WTC11 (cell line): ENCODE measurements around the gene CWF19L2. TPM values are rescaled to one million over a fixed set of nuclear protein-coding genes. Genes with fewer than 3 reads are reported as not detected.

Source experiments
- ATAC-seq: fragments of 200-7000 bp; cut with Tn5 transposase; 2 replicates; pipeline ENCODE4 v1.10.0; 2021; ENCODE audit warnings: mild to moderate bottlenecking, moderate library complexity
- CTCF ChIA-PET: fragments of 300-600 bp; sonication (Branson Sonifier 250); formaldehyde crosslinking; loops from one replicate; lab custom pipeline; 2021; ENCODE audit warnings: antibody characterized with exemption; lab: Charles Lee
- POLR2A ChIA-PET: fragments of 350-600 bp; sonication (Branson Sonifier 250); formaldehyde crosslinking; loops from one replicate; lab custom pipeline; 2021; ENCODE audit warnings: antibody characterized with exemption; lab: Charles Lee
- DNase-seq: peaks from one replicate; pipeline ENCODE4 v3.0.0; 2021; ENCODE audit warnings: low spot score
- H3K27ac Mint-ChIP-seq: 2 replicates; pipeline ENCODE4 v1.8.0; 2021; ENCODE audit warnings: mixed read lengths
- H3K27me3 Mint-ChIP-seq: 2 replicates; pipeline ENCODE4 v1.8.0; 2021; ENCODE audit warnings: low read depth, mild to moderate bottlenecking, moderate library complexity, mixed read lengths
- H3K36me3 Mint-ChIP-seq: 2 replicates; pipeline ENCODE4 v1.8.0; 2021; ENCODE audit warnings: mixed read lengths
- H3K4me1 Mint-ChIP-seq: 2 replicates; pipeline ENCODE4 v1.8.0; 2022; ENCODE audit warnings: mixed read lengths
- H3K4me3 Mint-ChIP-seq: 2 replicates; pipeline ENCODE4 v1.8.0; 2021; ENCODE audit warnings: mild to moderate bottlenecking, moderate library complexity, mixed read lengths
- H3K9me3 Mint-ChIP-seq: 2 replicates; pipeline ENCODE4 v1.8.0; 2021; ENCODE audit warnings: mixed read lengths
- ATF6 ChIP-seq: sonication (generic); formaldehyde crosslinking; IDR thresholded peaks from 2 replicates; pipeline ENCODE4 v1.8.1; 2023; ENCODE audit warnings: mild to moderate bottlenecking, missing genetic modification reagents
- E2F1 ChIP-seq: sonication (generic); formaldehyde crosslinking; IDR thresholded peaks from 2 replicates; pipeline ENCODE4 v1.8.0; 2022; ENCODE audit warnings: mild to moderate bottlenecking, missing genetic modification reagents
- E2F4 ChIP-seq: sonication (generic); formaldehyde crosslinking; IDR thresholded peaks from 2 replicates; pipeline ENCODE4 v1.8.1; 2022; ENCODE audit warnings: low read depth, mild to moderate bottlenecking, moderate library complexity, missing genetic modification reagents, borderline replicate concordance
- FOXP1 ChIP-seq: sonication (generic); formaldehyde crosslinking; IDR thresholded peaks from 2 replicates; pipeline ENCODE4 v1.8.0; 2022; ENCODE audit warnings: missing genetic modification reagents, mild to moderate bottlenecking, moderate library complexity, borderline replicate concordance
- HMGXB4 ChIP-seq: sonication (generic); formaldehyde crosslinking; IDR thresholded peaks from 2 replicates; pipeline ENCODE4 v1.8.1; 2023; ENCODE audit warnings: mild to moderate bottlenecking, moderate library complexity, missing genetic modification reagents
- JAZF1 ChIP-seq: fragments of 250-450 bp; sonication (Bioruptor Pico); IDR thresholded peaks from 2 replicates; pipeline ENCODE4 v1.9.0; 2021; ENCODE audit warnings: moderate library complexity, mild to moderate bottlenecking, inconsistent platforms
- MLX ChIP-seq: sonication (generic); formaldehyde crosslinking; IDR thresholded peaks from 2 replicates; pipeline ENCODE4 v1.8.1; 2023; ENCODE audit warnings: mild to moderate bottlenecking, missing genetic modification reagents, moderate library complexity
- MXD4 ChIP-seq: fragments of 250-450 bp; sonication (Bioruptor Pico); IDR thresholded peaks from 2 replicates; pipeline ENCODE4 v1.8.0; 2021; ENCODE audit warnings: mild to moderate bottlenecking, moderate library complexity, borderline replicate concordance
- NFE2L1 ChIP-seq: sonication (generic); formaldehyde crosslinking; IDR thresholded peaks from 2 replicates; pipeline ENCODE4 v1.8.1; 2023; ENCODE audit warnings: missing genetic modification reagents
- NR1H2 ChIP-seq: sonication (generic); formaldehyde crosslinking; IDR thresholded peaks from 2 replicates; pipeline ENCODE4 v1.9.0; 2021; ENCODE audit warnings: mild to moderate bottlenecking, moderate library complexity, missing genetic modification reagents
- NR2C2 ChIP-seq: sonication (generic); formaldehyde crosslinking; IDR thresholded peaks from 2 replicates; pipeline ENCODE4 v1.8.0; 2022; ENCODE audit warnings: mild to moderate bottlenecking, missing genetic modification reagents
- PREB ChIP-seq: sonication (generic); formaldehyde crosslinking; IDR thresholded peaks from 2 replicates; pipeline ENCODE4 v1.8.1; 2022; ENCODE audit warnings: mild to moderate bottlenecking, missing genetic modification reagents, moderate library complexity, borderline replicate concordance
- PRRX2 ChIP-seq: fragments of 250-450 bp; sonication (Bioruptor Pico); IDR thresholded peaks from 2 replicates; pipeline ENCODE4 v1.8.0; 2021; ENCODE audit warnings: mild to moderate bottlenecking
- SMAD4 ChIP-seq: sonication (generic); formaldehyde crosslinking; IDR thresholded peaks from 2 replicates; pipeline ENCODE4 v1.8.0; 2022; ENCODE audit warnings: mild to moderate bottlenecking, missing genetic modification reagents
- SOX15 ChIP-seq: fragments of 250-450 bp; sonication (Bioruptor Pico); IDR thresholded peaks from 2 replicates; pipeline ENCODE4 v1.9.0; 2021; ENCODE audit warnings: mild to moderate bottlenecking
- SP1 ChIP-seq: sonication (generic); formaldehyde crosslinking; conservative IDR thresholded peaks from 2 replicates; pipeline ENCODE4 v1.8.1; 2022; ENCODE audit warnings: missing genetic modification reagents
- TEAD1 ChIP-seq: sonication (generic); formaldehyde crosslinking; IDR thresholded peaks from 2 replicates; pipeline ENCODE4 v1.8.0; 2022; ENCODE audit warnings: mild to moderate bottlenecking, missing genetic modification reagents
- ZNF121 ChIP-seq: sonication (generic); formaldehyde crosslinking; IDR thresholded peaks from 2 replicates; pipeline ENCODE4 v1.8.0; 2023; ENCODE audit warnings: missing genetic modification reagents
- ZNF219 ChIP-seq: sonication (generic); formaldehyde crosslinking; IDR thresholded peaks from 2 replicates; pipeline ENCODE4 v1.8.0; 2023; ENCODE audit warnings: missing genetic modification reagents, mild to moderate bottlenecking, borderline replicate concordance
- ZNF317 ChIP-seq: sonication (generic); formaldehyde crosslinking; IDR thresholded peaks from 2 replicates; pipeline ENCODE4 v1.8.1; 2023; ENCODE audit warnings: low read depth, mild to moderate bottlenecking, moderate library complexity, missing genetic modification reagents, borderline replicate concordance
- ZNF416 ChIP-seq: fragments of 250-450 bp; sonication (Bioruptor Pico); IDR thresholded peaks from 2 replicates; pipeline ENCODE4 v1.9.0; 2021; ENCODE audit warnings: mild to moderate bottlenecking, inconsistent platforms
- ZNF671 ChIP-seq: fragments of 250-450 bp; sonication (Bioruptor Pico); IDR thresholded peaks from 2 replicates; pipeline ENCODE4 v1.8.0; 2021; ENCODE audit warnings: mild to moderate bottlenecking
- total RNA-seq: library from RNA; stranded (reverse); gene quantifications from 3 replicates; pipeline ENCODE4 v1.2.3, GENCODE V29; 2021

CWF19L2 gene
- total RNA-seq, 1 experiment from 2014 or later: 16.2 TPM

GRCh38 chr11:107438148-107438547 lies 19.5 kb downstream of the CWF19L2 start:
- H3K36me3 Mint-ChIP-seq: peaks cover 18% of the 10 kb centered on the region
- no peak for TF ChIP-seq SP1 (CRISPR knock-in tag)
- no peak overlapping the region for H3K27ac Mint-ChIP-seq
- DNase-seq: no peak
- H3K9me3 Mint-ChIP-seq: no peaks in the 10 kb centered on the region
- no peaks in the 10 kb centered on the region for H3K27me3 Mint-ChIP-seq
- CTCF ChIA-PET: no interaction called here
- no peak overlapping the region for H3K4me3 Mint-ChIP-seq
- POLR2A ChIA-PET: no interaction called here
- no peak for ATAC-seq
- H3K4me1 Mint-ChIP-seq: no peaks in the 10 kb centered on the region

GRCh38 chr11:107430525-107430924 lies 27.1 kb downstream of the CWF19L2 start:
- Mint-ChIP-seq H3K9me3 (no peaks in the 10 kb centered on the region), H3K27ac (no peak overlapping the region), H3K4me1 (no peaks in the 10 kb centered on the region), H3K36me3 (peaks cover 8% of the 10 kb centered on the region; the same call in 1 of the 2 replicates), H3K27me3 (no peaks in the 10 kb centered on the region), H3K4me3 (no peak overlapping the region)
- ChIA-PET CTCF (no interaction called here), POLR2A (no interaction called here)
- DNase-seq: no peak
- ATAC-seq: no peak
- TF ChIP-seq SOX15 (CRISPR knock-in tag) (no peak), ZNF416 (CRISPR knock-in tag) (no peak), PRRX2 (CRISPR knock-in tag) (no peak), ZNF219 (CRISPR knock-in tag) (no peak), HMGXB4 (CRISPR knock-in tag) (no peak), SP1 (CRISPR knock-in tag) (no peak), SMAD4 (CRISPR knock-in tag) (no peak), TEAD1 (no peak), ZNF671 (no peak), FOXP1 (CRISPR knock-in tag) (no peak), NR2C2 (CRISPR knock-in tag) (no peak), ATF6 (CRISPR knock-in tag) (no peak), NFE2L1 (CRISPR knock-in tag) (no peak)
- TF ChIP-seq, all 79 proteins: peak for 0

GRCh38 chr11:107427569-107428180 lies 29.9 kb downstream of the CWF19L2 start:
- H3K27me3 Mint-ChIP-seq: no peaks in the 10 kb centered on the region
- POLR2A ChIA-PET: no interaction called here
- no peak overlapping the region for H3K4me3 Mint-ChIP-seq
- H3K27ac Mint-ChIP-seq: no peak overlapping the region
- peaks cover 8% of the 10 kb centered on the region; the same call in 1 of the 2 replicates for H3K36me3 Mint-ChIP-seq
- H3K4me1 Mint-ChIP-seq: no peaks in the 10 kb centered on the region
- DNase-seq: no peak
- H3K9me3 Mint-ChIP-seq: no peaks in the 10 kb centered on the region
- no peak for ATAC-seq
- CTCF ChIA-PET: no interaction called here
- TF ChIP-seq ATF6 (CRISPR knock-in tag): no peak
- no peak for TF ChIP-seq E2F1 (CRISPR knock-in tag)
- TF ChIP-seq ZNF317 (CRISPR knock-in tag): no peak
- TF ChIP-seq PREB (CRISPR knock-in tag): no peak
- no peak for TF ChIP-seq ZNF671
- no peak for TF ChIP-seq MXD4 (CRISPR knock-in tag)
- no peak for TF ChIP-seq ZNF121 (CRISPR knock-in tag)
- no peak for TF ChIP-seq JAZF1
- TF ChIP-seq MLX (CRISPR knock-in tag): no peak
- no peak for TF ChIP-seq E2F4 (CRISPR knock-in tag)
- no peak for TF ChIP-seq NR1H2 (CRISPR knock-in tag)
